Activated CD8-positive, alpha-beta memory T cell treated with anti-CD3 and anti-CD28 coated beads, Interleukin-2, amount 50 U/mL, for 24 hours (primary cell): ENCODE results near the gene STOML3.
"Not testable (repeated sequence)": the region's sequence is repeated elsewhere in the genome, so short reads cannot be mapped to it uniquely, and the experiment has no call there.

Source experiments
- DNase-seq: peaks from one replicate; pipeline ENCODE4 v3.0.0-alpha.2; 2020; ENCODE audit errors: extremely low read depth

STOML3 gene, protein sequence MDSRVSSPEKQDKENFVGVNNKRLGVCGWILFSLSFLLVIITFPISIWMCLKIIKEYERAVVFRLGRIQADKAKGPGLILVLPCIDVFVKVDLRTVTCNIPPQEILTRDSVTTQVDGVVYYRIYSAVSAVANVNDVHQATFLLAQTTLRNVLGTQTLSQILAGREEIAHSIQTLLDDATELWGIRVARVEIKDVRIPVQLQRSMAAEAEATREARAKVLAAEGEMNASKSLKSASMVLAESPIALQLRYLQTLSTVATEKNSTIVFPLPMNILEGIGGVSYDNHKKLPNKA

DNA sequence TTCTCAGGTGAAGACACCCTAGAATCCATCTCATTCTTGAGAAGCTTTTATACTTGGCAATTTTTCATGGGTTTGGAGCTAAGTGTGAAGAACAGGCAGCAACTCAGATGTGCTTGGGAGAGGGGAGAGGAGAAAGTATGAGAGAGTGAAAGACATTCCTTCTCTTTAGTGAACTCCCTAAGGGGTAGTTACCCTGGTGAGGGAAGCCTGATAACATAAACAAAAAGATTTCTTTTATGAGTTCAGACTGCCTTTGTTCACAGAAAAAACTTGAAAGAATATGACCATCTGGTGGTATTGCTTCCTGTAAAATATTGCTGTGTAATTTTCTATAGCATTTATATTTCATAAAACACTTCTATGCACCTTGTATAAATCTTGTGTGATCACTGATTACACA is at the start of gene STOML3:
STOML3 (minus strand) TSS at position 139 of the 400 bp plus-strand sequence; CDS start at position 29, 110 bp downstream.
- DNase-seq, result no peak

DNA sequence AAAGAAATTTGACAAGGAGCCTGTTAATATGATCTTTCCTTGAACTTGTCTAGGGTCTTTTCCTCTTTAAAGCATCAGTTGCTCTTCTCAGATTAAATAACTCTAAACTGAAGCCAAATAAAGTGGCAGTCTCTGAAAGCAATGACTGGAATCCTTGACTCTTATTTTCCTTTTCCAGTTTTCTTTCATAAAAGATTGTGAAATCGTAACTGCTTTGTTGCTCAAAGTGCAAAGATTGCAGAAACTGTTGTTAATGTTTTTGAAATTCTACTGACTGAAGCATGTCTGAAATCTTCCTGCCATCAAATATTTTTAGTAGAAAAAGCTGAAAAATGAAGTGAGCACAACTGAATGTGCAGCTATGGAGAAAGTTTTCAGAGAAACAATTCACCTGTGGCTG is 49.6 kb upstream of the STOML3 start:
- no peak for DNase-seq

DNA sequence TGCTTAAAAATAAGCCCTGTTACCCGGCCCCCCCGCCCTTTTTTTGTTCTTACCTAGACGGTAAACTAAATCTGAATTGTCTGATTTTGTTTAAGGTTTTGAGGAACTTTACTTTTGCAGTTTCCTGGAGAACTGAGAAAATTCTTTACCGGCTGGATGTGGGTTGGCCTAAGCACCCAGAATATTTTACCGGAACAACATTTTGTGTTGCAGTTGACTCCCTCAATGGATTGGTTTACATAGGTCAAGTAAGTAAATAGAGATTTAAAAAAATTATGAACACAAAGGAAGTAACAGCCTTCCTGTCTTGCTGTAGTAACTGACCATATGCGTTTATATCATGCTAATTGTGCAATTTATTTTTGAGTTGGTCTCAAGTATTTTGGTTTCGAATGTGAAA is 48.4 kb upstream of the STOML3 start:
- DNase-seq, result no peak

DNA sequence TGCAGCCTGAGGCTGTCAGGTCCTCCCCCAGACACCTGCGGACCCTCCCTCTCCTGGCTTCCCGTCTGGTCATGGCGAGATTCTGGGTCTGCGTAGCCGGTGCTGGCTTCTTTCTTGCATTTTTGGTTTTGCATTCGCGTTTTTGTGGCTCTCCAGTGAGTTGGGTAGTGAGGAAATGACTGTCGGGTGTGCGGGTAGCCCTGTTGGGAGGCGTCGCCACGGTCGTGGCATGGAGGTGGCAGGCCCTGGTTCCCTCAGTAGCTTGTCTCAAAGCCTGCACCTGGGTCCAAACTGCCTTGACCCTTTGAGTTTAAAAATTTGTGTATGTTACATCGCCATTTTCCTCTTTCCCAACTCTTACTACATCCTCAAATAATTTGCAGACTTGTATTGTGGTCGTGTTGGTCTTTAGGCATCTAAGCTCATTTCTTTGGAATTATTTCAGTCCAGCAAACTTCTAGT is 48.0 kb upstream of the STOML3 start:
- DNase-seq, result peak; percentile 39

DNA sequence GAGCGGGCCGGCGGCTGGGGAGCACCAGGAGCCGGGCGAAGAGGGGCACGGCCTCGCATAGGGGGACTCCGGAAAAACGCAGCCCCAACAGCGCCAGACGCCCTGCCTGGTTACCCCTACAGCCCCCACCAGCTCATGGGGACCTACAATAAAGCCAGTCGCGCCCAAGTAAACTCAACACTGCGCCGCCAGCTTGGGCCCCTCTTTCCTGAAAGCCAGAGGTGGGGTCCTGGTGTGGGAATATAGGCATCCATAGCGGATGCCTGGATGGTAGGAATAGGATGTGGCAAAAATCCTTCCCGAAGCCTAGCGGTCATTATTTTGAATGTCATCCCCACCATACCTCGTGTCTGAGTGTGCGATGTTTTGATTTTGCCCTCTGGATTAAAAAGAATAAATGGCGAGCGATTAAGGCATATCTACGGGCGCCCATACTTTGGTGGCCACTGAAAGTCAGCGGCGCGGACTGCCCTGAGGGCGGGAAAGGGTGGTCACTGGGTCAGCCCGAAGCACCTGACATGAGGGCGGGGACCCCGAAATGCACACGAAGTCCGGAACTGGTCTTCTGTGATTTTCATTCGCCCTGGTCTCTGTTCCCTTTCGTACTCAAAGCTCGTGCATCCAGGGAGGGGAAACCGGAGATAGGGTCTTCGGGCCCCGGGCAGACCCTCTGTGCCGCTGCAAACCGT is 47.4 kb upstream of the STOML3 start, which contains the start of the genes NHLRC3 and PROSER1:
NHLRC3 (plus strand) TSS at position 577 of the 689 bp plus-strand sequence. CDS start 184 bp downstream, outside the sequence.
PROSER1 (minus strand) TSS at position 210 of the 689 bp plus-strand sequence. CDS start 847 bp downstream, outside the sequence.
- peak; percentile 66 for DNase-seq

DNA sequence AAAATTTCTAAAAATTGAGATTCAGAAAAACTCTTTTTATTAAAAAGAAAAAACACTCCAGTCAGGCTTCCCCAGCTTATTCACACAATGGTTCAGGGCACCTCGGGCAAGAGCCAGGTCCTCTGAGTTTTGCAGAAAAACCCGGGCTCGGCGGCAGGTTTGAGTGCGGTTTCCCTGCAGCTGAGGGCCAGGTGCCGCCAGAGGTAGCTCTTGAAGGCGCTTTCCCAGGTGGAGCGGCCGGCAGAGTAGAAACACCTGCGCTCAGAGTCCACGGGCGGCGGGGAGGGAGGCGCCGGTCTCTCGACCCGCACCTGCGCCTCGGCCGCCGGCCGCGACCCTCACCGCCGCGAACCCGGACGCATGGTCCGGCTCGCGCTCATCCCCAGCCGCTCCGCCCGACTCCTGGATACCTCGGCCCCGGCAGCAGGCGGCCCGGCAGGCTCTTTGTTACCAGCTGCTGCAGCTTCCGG is 46.8 kb upstream of the STOML3 start:
- no peak for DNase-seq

DNA sequence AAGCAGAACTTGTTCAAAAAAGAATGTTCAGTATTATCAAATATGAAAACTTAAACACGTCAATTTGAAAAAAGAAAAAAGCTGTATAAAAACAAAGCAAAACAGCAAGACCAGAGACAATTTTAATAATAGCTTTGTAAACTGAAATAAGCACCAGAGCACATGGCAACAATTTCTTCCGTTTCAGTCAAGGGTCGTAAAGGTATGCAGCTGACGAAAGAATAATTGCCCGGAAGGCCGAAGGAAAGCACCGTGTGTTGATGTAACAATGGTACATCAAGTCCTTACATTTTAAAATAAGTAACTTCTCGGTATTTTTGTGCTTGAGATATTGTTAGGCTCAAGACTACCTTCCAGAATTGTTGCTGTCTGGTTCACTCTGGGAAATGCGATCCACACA is 45.6 kb upstream of the STOML3 start:
- DNase-seq, result no peak

DNA sequence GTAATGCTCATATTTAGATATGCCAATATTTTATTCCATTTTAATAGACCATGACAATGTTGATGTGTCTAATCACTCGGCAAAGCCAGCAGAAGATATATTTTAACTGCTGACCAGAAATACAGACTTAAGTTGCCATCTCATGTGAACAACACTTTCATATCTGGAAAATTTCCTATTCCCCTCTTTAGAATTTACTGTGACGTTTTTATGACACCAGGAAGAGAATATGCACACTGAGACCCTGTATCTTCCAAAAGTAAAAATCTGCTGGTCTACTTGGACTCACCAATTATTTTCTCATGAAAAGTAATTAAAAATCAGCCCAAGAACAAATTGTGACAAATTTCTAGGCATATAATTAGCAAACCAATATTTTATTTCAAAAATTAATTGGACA is 45.2 kb upstream of the STOML3 start:
- DNase-seq, result no peak

DNA sequence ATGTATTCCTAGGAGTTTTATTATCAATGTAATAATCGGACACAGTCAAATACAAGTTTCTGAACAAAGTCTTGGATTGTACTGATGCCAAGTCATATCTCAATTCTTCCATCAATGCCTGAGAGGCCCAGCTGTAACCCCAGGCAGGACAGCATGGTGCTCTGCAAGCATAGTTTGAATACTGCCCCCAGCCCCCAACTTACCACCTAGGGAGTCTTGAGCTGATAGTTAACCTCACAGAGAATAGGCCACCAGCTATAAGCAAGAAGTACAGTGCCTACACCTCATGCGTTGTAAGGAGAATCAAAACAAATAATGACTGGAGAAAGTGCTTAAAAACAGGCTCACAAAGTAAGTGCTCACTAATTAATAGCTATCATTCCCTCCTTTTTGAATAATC is 44.6 kb upstream of the STOML3 start:
- no peak for DNase-seq

DNA sequence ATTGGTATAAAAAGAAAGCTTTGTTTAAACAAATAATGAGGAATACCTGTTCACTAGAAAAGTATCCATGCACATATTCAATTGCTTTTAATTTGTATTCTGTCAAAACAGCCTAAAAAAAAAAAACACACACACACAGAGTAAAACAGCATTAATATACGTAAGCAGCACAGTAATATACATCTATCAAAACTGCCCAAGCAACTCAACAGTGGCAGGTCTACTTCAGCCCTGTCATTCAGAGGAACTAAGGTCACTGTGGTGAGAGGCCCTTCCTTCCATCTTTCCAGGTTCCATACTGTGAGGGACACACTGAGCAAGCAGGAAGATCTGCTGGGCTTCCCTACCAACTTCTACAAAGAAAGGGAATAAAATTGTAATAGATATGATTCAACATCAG is 43.5 kb upstream of the STOML3 start:
- no peak for DNase-seq

DNA sequence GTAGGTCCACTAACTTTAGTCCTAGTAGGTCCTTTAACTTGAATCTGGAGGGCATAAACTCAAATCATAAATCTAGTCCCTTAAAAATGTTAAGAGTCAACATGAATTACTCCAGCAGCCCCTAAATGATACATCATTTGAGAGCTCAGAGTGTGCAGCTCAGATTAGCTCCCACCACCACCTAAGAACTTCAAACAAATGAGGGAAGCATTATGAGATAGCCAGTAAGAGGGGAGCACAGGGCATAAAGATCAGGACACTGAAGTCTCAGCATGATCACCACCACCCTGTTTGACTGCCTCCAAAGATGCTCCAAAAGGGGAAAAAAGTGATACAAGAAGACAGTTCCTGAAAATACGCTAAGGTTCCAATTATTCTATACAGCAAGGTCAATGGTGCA is 41.5 kb upstream of the STOML3 start:
- no peak for DNase-seq

DNA sequence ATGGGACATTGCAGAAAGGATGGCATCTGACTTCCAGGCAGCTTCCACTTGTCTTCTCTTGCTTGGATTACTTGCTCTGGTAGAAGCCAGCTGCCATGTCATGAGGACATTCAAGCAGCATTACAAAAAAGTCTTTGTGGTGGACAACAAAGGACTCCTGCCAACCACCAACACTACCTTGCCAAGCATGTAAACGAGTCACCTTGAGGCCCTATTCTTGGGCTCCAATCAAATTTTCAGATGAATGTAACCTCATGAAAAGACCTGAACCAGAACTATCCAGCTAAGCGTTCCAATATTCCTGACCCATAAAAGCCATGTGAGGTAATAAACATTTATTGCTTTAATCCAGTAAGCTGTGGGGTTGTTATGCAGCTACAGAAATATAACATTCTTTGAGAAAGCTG is 34.8 kb upstream of the STOML3 start:
- no peak for DNase-seq

DNA sequence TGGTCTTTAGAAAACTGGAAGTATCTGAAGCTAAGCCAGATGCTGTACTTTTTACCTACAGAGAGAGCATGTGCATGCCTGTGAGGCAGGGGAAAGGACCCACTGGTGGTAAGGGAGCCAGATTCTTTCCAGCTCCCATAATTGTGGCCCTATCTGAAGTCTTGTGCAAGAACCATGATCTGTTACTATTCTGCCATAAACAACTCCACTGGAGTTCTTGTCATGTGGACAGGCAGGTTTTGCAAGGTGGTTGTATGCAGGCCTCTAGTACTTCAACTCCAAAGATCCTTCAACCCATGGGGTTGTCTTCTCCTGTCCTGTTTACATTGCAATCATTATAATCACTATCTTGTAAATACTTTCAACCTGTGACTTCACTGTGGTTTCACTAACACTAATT is 33.1 kb upstream of the STOML3 start:
- DNase-seq, result no peak

DNA sequence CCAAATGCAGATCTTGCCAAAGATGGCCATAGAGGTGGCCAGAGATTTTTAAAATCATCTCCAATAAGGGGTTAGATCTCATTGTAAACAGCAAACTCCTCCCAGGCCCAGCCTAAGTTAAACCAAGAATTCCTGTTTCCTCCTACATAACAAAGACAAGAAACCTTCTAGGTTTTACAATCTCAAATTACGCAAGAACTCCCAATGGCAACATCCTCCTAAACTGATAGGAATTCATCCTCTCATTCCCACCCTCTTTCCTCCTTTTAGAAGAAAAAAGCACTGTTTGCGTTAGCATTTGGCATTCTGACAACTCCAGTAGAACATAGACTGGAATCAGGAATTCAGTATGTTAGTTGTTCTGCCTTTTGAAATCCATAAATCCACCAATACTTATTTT is 32.7 kb upstream of the STOML3 start:
- no peak for DNase-seq

DNA sequence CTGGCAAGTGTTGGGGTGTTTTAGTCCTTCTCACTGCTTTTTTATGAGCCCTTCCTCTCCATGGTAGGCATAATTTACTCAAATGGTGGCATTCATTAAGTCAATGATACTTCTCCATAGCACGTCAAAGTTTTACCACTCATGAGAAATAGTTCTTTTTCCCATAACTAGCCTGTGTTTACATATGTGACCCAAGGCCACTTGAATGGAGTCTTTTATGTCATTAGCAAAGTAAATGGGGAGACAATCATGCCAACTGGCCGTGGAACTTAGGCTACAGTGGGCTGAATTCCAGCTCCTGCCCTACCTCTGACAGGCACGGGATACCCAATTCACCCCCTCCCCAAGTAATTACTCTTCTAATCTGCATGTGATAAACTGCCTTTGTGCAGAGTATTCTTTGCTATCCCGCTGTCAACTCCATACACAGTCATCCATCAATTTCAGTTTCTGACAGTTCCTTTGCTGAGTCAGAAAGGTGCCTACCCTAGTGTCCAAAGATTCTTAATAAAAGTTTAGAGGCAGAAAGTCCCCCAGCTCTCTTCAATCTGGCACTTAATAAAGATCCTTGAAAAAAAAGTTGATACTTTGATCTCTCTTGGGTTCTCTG is 30.3 kb upstream of the STOML3 start:
- no peak for DNase-seq

DNA sequence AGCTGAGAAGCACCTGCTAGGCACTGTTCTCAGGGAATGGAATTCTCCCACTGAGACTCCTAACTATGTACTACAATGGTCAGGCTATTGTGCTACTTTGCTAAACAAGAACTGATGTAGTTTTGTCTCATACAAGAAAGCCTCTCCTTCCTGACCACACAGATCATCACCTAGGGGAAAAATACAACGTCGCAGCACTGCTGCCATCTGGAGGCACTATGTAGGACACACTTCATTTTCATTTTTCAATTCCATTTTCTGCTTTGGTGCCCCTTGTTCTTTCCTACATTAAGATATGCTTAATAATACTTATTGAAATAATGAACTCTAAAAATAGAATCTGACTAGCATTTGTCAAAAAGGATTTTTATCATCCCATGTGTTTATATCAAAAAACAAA is 26.2 kb upstream of the STOML3 start:
- DNase-seq, result no peak

DNA sequence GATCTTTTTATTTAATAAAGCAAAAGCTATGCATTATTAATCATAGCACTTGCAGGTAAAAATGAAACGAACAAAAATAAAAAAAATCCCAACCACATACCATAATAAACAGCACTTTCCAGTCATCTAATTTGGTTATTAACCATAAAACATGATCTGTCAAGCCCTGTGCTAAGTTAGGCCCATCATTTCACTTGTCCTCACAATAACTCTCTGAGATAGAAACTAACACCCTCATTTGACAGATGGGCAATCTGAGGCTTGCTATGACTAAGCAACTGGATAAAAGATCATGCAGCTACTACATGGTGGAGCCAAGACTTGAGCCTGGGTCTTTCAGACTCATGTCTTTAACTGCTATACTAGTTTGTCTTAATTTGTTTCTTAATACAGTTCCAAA is 25.5 kb upstream of the STOML3 start:
- DNase-seq, result no peak

DNA sequence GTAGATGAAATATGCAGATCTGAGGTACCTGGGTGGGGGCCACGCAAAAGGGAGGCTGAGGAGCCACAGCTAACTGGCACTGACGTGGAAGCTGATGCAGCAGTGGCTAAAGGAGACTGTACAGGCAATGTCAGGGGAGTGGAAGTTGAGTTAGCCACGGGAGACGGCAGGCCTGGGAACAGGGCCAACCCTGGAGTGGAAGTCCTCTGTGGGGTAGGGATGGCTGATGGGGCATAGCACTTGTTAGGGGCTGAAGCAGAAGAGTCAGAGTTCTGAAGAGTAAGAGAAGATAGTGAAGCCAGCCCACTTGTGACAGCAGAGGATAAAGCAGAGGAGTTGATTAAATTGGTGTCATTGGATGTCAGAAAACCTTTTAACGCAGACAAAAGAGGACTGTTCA is 22.8 kb upstream of the STOML3 start:
- DNase-seq, result no peak

DNA sequence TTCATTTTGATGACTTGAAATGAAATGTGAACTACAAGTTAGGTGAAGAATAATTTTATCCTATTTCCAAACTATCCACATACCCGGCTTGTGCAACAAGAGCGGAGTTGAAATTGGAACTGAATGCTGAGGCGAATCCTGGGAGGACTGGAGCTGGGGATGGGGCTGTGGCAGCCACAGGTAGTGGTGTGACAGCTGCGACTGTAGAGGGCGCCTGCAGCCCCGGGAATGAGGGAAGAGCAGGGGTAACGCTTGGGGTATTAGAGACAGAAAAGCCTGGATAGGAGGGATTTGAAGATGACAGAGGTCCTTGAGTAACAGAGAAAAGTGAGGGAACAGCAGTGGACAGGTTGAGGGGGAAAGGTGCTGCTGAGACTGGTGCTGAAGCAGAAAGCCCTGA is 22.0 kb upstream of the STOML3 start:
- no peak for DNase-seq

DNA sequence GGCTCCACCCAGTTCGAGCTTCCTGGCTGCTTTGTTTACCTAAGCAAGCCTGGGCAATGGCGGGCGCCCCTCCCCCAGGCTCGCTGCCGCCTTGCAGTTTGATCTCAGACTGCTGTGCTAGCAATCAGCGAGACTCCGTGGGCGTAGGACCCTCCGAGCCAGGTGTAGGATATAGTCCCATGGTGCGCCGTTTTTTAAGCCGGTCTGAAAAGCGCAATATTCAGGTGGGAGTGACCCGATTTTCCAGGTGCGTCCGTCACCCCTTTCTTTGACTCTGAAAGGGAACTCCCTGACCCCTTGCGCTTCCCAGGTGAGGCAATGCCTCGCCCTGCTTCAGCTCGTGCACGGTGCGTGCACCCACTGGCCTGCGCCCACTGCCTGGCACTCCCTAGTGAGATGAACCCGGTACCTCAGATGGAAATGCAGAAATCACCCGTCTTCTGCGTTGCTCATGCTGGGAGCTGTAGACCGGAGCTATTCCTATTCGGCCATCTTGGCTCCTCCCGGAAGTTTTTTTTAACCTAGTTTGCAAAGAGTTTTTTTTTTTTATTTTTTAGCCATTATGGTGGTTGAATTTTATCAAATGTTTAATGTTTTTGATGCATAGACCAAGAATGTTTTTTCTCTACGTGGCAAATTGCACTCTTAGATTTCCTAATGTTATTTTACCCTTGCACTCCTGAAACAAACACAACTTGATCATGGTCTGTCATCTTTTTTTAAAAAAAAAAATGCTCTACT is 15.9 kb upstream of the STOML3 start:
- DNase-seq, result not testable (repeated sequence)

DNA sequence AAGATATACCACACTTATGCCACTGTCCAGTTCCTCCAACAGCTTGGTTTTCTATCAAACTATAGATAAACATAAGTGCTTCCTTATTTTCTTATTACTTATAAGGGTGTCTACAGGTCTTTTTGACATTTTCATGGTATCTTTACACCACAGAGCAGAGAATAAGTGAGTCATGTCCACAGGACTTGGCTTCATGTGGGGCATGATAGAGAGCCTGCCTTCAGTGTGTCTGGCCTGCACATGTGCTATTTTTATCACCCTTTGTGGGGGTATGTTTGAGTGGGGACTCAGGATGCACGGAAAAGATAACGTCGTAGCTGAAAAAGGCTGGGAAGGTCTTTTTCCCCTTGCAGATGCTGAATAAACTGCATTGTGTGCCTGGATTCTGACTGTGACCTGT is 8.1 kb upstream of the STOML3 start:
- no peak for DNase-seq

DNA sequence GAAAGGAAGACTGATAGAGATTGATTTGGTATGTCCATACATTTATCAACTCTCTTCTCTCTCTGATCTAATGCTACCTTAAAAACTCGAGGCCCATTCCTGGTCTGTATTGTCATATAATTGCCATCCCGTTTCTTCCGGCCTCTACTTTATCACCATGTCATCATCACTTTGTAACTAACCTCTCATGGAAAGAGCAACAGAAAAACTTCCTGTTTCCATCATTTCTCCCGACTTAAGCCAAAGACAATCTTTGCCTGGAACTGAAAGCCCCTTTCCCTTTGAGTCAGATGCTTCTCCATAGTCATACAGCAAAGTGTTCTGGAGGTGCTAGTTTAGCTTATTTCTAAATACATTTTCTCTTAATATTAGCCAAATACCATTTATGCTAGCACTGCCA is 2.8 kb upstream of the STOML3 start:
- DNase-seq, result no peak
